HepG2 (cell line): ENCODE results near the gene PSMA7. TPM values are rescaled to one million over a fixed set of nuclear protein-coding genes. Genes with fewer than 3 reads are reported as not detected.

Source experiments
- ARHGAP35 ChIP-seq: sonication (generic); formaldehyde crosslinking; IDR thresholded peaks from 2 replicates; pipeline ENCODE4 v1.9.0; 2022; ENCODE audit warnings: mild to moderate bottlenecking, inconsistent platforms, moderate library complexity, missing genetic modification reagents, borderline replicate concordance
- CAMTA2 ChIP-seq: sonication (generic); formaldehyde crosslinking; IDR thresholded peaks from 2 replicates; pipeline ENCODE4 v1.4.0; 2020; ENCODE audit warnings: mild to moderate bottlenecking, missing genetic modification reagents, borderline replicate concordance
- DMAP1 ChIP-seq: IDR thresholded peaks from 2 replicates; pipeline ENCODE4 v1.6.1; 2016
- GMEB1 ChIP-seq: sonication (generic); formaldehyde crosslinking; IDR thresholded peaks from 2 replicates; pipeline ENCODE4 v1.5.1; 2020; ENCODE audit warnings: missing genetic modification reagents, mild to moderate bottlenecking, borderline replicate concordance
- KDM6A ChIP-seq: IDR thresholded peaks from 2 replicates; pipeline ENCODE4 v1.6.1; 2016; ENCODE audit warnings: low read depth
- MED8 ChIP-seq: sonication (generic); formaldehyde crosslinking; IDR thresholded peaks from 2 replicates; pipeline ENCODE4 v1.8.1; 2023; ENCODE audit warnings: mild to moderate bottlenecking, missing genetic modification reagents; ENCODE audit not compliant: insufficient replicate concordance
- PHF5A ChIP-seq: IDR thresholded peaks from one replicate; pipeline ENCODE4 v1.6.1; 2018; ENCODE audit warnings: low read depth, missing genetic modification reagents; ENCODE audit not compliant: unreplicated experiment
- SMARCE1 ChIP-seq: fragments of 450-650 bp; IDR thresholded peaks from 2 replicates; pipeline ENCODE4 v1.6.1; 2017; ENCODE audit warnings: borderline replicate concordance
- SOX13 ChIP-seq, 3 experiments: fragments of 450-650 bp in 1 of 3; sonication (generic) in 1 of 3; formaldehyde crosslinking in 1 of 3; IDR thresholded peaks in 2 of 3; conservative IDR thresholded peaks in 1 of 3; 2 replicates each; pipeline versions ENCODE4 v1.5.0 to v1.6.1; 2016 to 2020; ENCODE audit warnings: antibody characterized with exemption in 1 of 3, mild to moderate bottlenecking in 1 of 3, missing compliant biosample characterization in 1 of 3, missing genetic modification reagents in 1 of 3, moderate library complexity in 1 of 3
- STAT5B ChIP-seq: sonication (generic); formaldehyde crosslinking; IDR thresholded peaks from 2 replicates; pipeline ENCODE4 v1.4.0; 2020; ENCODE audit warnings: missing genetic modification reagents
- TEAD2 ChIP-seq: sonication (generic); formaldehyde crosslinking; IDR thresholded peaks from 2 replicates; pipeline ENCODE4 v1.9.0; 2021; ENCODE audit warnings: missing genetic modification reagents
- TFE3 ChIP-seq: IDR thresholded peaks from 2 replicates; pipeline ENCODE4 v1.6.1; 2016
- ZNF225 ChIP-seq: sonication (generic); formaldehyde crosslinking; IDR thresholded peaks from 2 replicates; pipeline ENCODE4 v1.4.0; 2020; ENCODE audit warnings: mild to moderate bottlenecking, missing genetic modification reagents
- ZNF383 ChIP-seq: sonication (generic); formaldehyde crosslinking; IDR thresholded peaks from 2 replicates; pipeline ENCODE4 v1.4.0; 2020; ENCODE audit warnings: missing genetic modification reagents, mild to moderate bottlenecking, borderline replicate concordance
- ZNF572 ChIP-seq: sonication (generic); formaldehyde crosslinking; IDR thresholded peaks from 2 replicates; pipeline ENCODE4 v1.5.1; 2020; ENCODE audit warnings: mild to moderate bottlenecking, missing genetic modification reagents
- ZNF703 ChIP-seq: sonication (generic); formaldehyde crosslinking; IDR thresholded peaks from 2 replicates; pipeline ENCODE4 v1.5.1; 2020; ENCODE audit warnings: missing genetic modification reagents, mild to moderate bottlenecking, moderate library complexity, borderline replicate concordance
- ZNF749 ChIP-seq: sonication (generic); formaldehyde crosslinking; IDR thresholded peaks from 2 replicates; pipeline ENCODE4 v1.8.0; 2022; ENCODE audit warnings: mild to moderate bottlenecking, missing genetic modification reagents, moderate library complexity, borderline replicate concordance
- ZNF770 ChIP-seq: sonication (generic); formaldehyde crosslinking; IDR thresholded peaks from 2 replicates; pipeline ENCODE4 v1.5.0; 2020; ENCODE audit warnings: mild to moderate bottlenecking, missing genetic modification reagents
- ZNF784 ChIP-seq: sonication (generic); formaldehyde crosslinking; IDR thresholded peaks from 2 replicates; pipeline ENCODE4 v1.5.1; 2020; ENCODE audit warnings: missing genetic modification reagents, mild to moderate bottlenecking, borderline replicate concordance
- ZNF816 ChIP-seq: sonication (generic); formaldehyde crosslinking; IDR thresholded peaks from 2 replicates; pipeline ENCODE4 v1.8.0; 2022; ENCODE audit warnings: missing genetic modification reagents, mild to moderate bottlenecking, borderline replicate concordance
- ZNF841 ChIP-seq: sonication (generic); formaldehyde crosslinking; IDR thresholded peaks from 2 replicates; pipeline ENCODE4 v1.8.1; 2023; ENCODE audit warnings: missing genetic modification reagents, borderline replicate concordance
- ZSCAN20 ChIP-seq: sonication (generic); formaldehyde crosslinking; IDR thresholded peaks from 2 replicates; pipeline ENCODE4 v1.4.0; 2020; ENCODE audit warnings: missing genetic modification reagents, mild to moderate bottlenecking, borderline replicate concordance
- polyA plus RNA-seq, 8 experiments: library from polyadenylated mRNA; depleted of rRNA in 3 of 8; stranded (reverse) in 7 of 8; unstranded in 1 of 8; fragments of >200 nt; fragmentation: Illumina TruSeq in 4 of 8; extraction: Trizol in 4 of 8; gene quantifications; 2 replicates each; pipeline versions ENCODE4 v1.2.1 to v1.2.3, GENCODE V29; 2011 to 2016; ENCODE audit warnings: low read depth in 4 of 8, missing spikeins in 1 of 8, mixed read lengths in 1 of 8; ENCODE audit not compliant: insufficient read depth in 1 of 8
- total RNA-seq, 5 experiments: library from RNA; depleted of rRNA; stranded (reverse); fragments of >200 nt; fragmentation: Illumina TruSeq; extraction: Trizol; gene quantifications; 2 replicates each; pipeline ENCODE4 v1.2.3, GENCODE V29; 2016; ENCODE audit warnings: low read depth in 1 of 5

PSMA7 gene
- total and polyA plus RNA-seq, 2 of the 13 experiments (the other 11 are each of a cell fraction or from before 2014, with no cell fraction given), result 531 to 631 TPM

GRCh38 chr20:62142252-62143080, 728 bp downstream of the PSMA7 start (continued):
- TF ChIP-seq MED8 (no peak), ZNF841 (CRISPR knock-in tag) (no peak), ZNF572 (CRISPR knock-in tag) (no peak), ZNF383 (no peak), SMARCE1 (no peak), TFE3 (no peak), PHF5A (CRISPR knock-in tag) (no peak), STAT5B (CRISPR knock-in tag) (no peak), ZSCAN20 (CRISPR knock-in tag) (no peak), ZNF749 (CRISPR knock-in tag) (no peak), DMAP1 (CRISPR knock-in tag) (no peak; the same call in 1 of the 2 replicates), KDM6A (CRISPR knock-in tag) (no peak), ZNF703 (no peak), ZNF225 (CRISPR knock-in tag) (peak; percentile 14; the same call in 1 of the 2 replicates), ZNF816 (CRISPR knock-in tag) (peak; percentile 48; the same call in 1 of the 2 replicates), ZNF770 (no peak), SOX13 (IDR thresholded peaks at IDR 0.05) (no peak), SOX13 (CRISPR knock-in tag; conservative IDR thresholded peaks at IDR 0.05 in 1 of 2, IDR thresholded peaks at IDR 0.05 in 1 of 2) (no peak), ZNF784 (CRISPR knock-in tag) (no peak; the same call in 1 of the 2 replicates), GMEB1 (CRISPR knock-in tag) (no peak; the same call in 1 of the 2 replicates), CAMTA2 (CRISPR knock-in tag) (0 out of 2 replicates have a peak, but pooled peaks have one; percentile 26), ARHGAP35 (no peak), TEAD2 (CRISPR knock-in tag) (no peak)
